AG09309 (cell line): ENCODE measurements around the gene C18orf63.

Source experiments
- DNase-seq: peaks from one replicate; pipeline ENCODE4 v3.0.0-alpha.2; 2010; ENCODE audit warnings: low read depth
- H3K4me3 ChIP-seq: 2 replicates; pipeline ENCODE4 v1.5.1; 2011; ENCODE audit warnings: mild to moderate bottlenecking, low read depth, low read length, moderate library complexity; ENCODE audit not compliant: control insufficient read depth
- CTCF ChIP-seq: IDR thresholded peaks from 2 replicates; pipeline ENCODE4 v1.5.1; 2011; ENCODE audit warnings: mild to moderate bottlenecking, low read depth, low read length, inconsistent platforms; ENCODE audit not compliant: insufficient read depth, control insufficient read depth; ENCODE audit errors: missing control alignments

The C18orf63 gene

GRCh38 chr18:74346206-74346605 lies 30.6 kb downstream of the C18orf63 start:
- H3K4me3 ChIP-seq: no peak overlapping the region
- TF ChIP-seq CTCF: no peak
- DNase-seq: no peak

DNA sequence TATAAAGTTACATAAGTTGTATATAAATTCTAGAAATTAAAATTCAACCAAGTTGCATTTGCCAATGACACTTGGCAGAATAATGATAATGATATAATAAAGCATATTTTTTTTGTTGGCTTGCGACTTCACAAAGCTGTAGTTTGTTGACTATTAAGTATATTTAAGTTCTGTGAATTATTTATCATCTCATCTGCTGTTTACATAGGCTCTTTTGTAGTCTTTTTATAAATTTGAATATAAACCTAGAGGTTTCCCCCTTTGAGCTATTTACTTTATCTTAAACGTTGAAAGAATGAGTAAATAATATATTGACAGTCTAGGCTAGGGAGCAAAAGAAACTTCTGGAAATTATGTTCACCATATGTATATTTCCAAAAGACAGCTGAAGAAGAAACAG lies 32.9 kb downstream of the C18orf63 start:
- no peak for DNase-seq
- no peak for TF ChIP-seq CTCF
- H3K4me3 ChIP-seq: no peak overlapping the region

DNA sequence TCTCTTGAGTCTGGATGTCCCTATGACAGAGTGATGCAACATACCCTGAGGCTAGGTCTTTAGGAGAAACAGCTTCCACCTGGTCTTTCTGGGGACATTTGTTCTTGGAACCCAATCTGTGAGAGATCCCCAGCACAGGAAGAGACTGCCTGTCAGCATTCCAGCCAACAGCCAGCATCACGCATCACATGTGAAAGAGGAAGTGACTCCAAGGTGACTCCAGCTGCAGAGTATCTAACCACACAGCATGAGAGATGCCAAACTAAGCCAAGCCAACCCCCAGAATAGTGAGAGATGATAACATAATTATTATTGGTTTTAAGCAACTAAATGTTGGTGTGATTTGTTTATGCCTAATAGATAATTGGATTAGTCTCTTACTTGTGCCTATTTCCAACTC lies 35.7 kb downstream of the C18orf63 start:
- no peak overlapping the region for H3K4me3 ChIP-seq
- no peak for DNase-seq
- TF ChIP-seq CTCF: no peak

- TF ChIP-seq CTCF: peak; percentile 87
- no peak overlapping the region for H3K4me3 ChIP-seq
- peak; percentile 50 for DNase-seq
Observed at GRCh38 chr18:74353169-74353775, 37.6 kb downstream of the C18orf63 start.

DNA sequence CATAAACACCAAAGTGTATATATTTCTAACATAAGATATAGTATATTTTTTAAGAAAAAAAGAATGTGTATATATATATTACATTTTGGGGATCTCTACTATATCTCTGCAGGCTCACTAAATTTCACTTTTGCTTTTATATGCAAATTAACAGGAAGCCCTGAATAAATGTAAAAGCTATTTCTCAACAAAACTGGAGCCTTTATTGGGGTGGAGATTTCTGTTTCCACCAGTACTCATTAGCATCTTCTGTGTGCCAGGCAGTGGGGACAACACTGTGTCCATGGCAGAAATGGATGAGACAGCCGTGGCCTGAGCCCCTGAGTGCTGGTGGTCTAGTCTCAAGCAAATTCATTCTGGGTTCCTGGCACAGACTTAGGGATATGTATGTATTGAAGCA lies 41.3 kb downstream of the C18orf63 start:
- no peak overlapping the region for H3K4me3 ChIP-seq
- no peak for TF ChIP-seq CTCF
- DNase-seq: no peak

GRCh38 chr18:74360852-74361655 lies 45.4 kb downstream of the C18orf63 start:
- no peak overlapping the region for H3K4me3 ChIP-seq
- DNase-seq: no peak
- no peak for TF ChIP-seq CTCF

- TF ChIP-seq CTCF: no peak
- DNase-seq: no peak
- H3K4me3 ChIP-seq: no peak overlapping the region
Observed at GRCh38 chr18:74367905-74368304, 52.3 kb downstream of the C18orf63 start.
